K562 (cell line): Measurements from ENCODE around the gene SLC24A3. TPM values are rescaled to one million over a fixed set of nuclear protein-coding genes. Genes with fewer than 3 reads are reported as not detected.

Experiments used
- ATAC-seq: fragments of 200-7000 bp; cut with Tn5 transposase; 3 replicates; pipeline ENCODE4 v1.9.1; 2020; ENCODE audit warnings: moderate library complexity
- BruUV-seq: library from RNA; stranded (reverse); fragments of 400-500 nt; replicated peaks from 2 replicates; lab custom pipeline; 2021; lab: Mats Ljungman, UMichigan
- CTCF ChIA-PET: fragments of 300-600 bp; formaldehyde crosslinking; extraction: SDS; loops from one replicate; lab custom pipeline; 2021; ENCODE audit warnings: low intra/inter-chr PET ratio; lab: Yijun Ruan, JAX
- POLR2A ChIA-PET: fragments of 300-600, 350-650 bp; sonication (Branson Sonifier 250); formaldehyde crosslinking; extraction: SDS; loops from one replicate; lab custom pipeline; 2021; ENCODE audit warnings: antibody characterized with exemption, inconsistent platforms; lab: Yijun Ruan, JAX
- DNase-seq, 4 experiments: peaks; one replicate each; pipeline versions ENCODE4 v3.0.0 to v3.0.0-alpha.2; 2011 to 2018; ENCODE audit warnings: low spot score in 3 of 4, mixed read lengths in 3 of 4; ENCODE audit errors: extremely low read depth in 1 of 4
- FAIRE-seq: peaks from 2 replicates; lab custom pipeline; 2011; peaks lifted over from hg19 to GRCh38; lab: Jason Lieb, UNC
- H2AFZ ChIP-seq: 2 replicates; pipeline ENCODE4 v1.6.0; 2011; ENCODE audit warnings: low read depth, low read length, control low read depth, inconsistent platforms
- H3K27ac ChIP-seq: fragments of 200-600 bp; 3 replicates; pipeline ENCODE4 v1.8.0; 2011; ENCODE audit warnings: low read depth, mild to moderate bottlenecking, control low read depth, inconsistent platforms, low read length, moderate library complexity, mixed read lengths; ENCODE audit errors: extremely low read depth
- H3K27me3 ChIP-seq, 2 experiments: fragments of 300-600 bp in 1 of 2; 2 replicates in 1 of 2; 3 replicates in 1 of 2; pipeline versions ENCODE4 v1.6.0 to v1.8.0; 2011; ENCODE audit warnings: inconsistent platforms in 2 of 2, low read length in 2 of 2, mild to moderate bottlenecking in 1 of 2, mixed read lengths in 1 of 2, moderate library complexity in 1 of 2; ENCODE audit not compliant: control insufficient read depth in 2 of 2, insufficient read depth in 2 of 2
- H3K36me3 ChIP-seq: fragments of 300-600 bp; 3 replicates; pipeline ENCODE4 v1.8.0; 2011; ENCODE audit warnings: mild to moderate bottlenecking, low read length, inconsistent platforms; ENCODE audit not compliant: control insufficient read depth, insufficient read depth
- H3K4me1 ChIP-seq, 2 experiments: fragments of 200-600 bp in 1 of 2; replicated peaks in 1 of 2; 2 replicates in 1 of 2; 3 replicates in 1 of 2; pipeline versions ENCODE4 v1.5.1 to v1.8.0; 2011; ENCODE audit warnings: inconsistent platforms in 2 of 2, low read length in 2 of 2, mild to moderate bottlenecking in 1 of 2, mixed read lengths in 1 of 2, moderate library complexity in 1 of 2; ENCODE audit not compliant: control insufficient read depth in 2 of 2, insufficient read depth in 2 of 2
- H3K4me2 ChIP-seq: 2 replicates; pipeline ENCODE4 v1.6.1; 2011; ENCODE audit warnings: low read length, control low read depth, inconsistent platforms, mixed read lengths; ENCODE audit not compliant: insufficient read depth
- H3K4me3 ChIP-seq: fragments of 200-600 bp; sonication (generic), shearing (Covaris generic); 2 replicates; pipeline ENCODE4 v1.5.1; 2016; ENCODE audit warnings: control low read depth, inconsistent platforms
- H3K79me2 ChIP-seq: fragments of 200-600 bp; 3 replicates; pipeline ENCODE4 v1.8.0; 2011; ENCODE audit warnings: low read length, inconsistent platforms; ENCODE audit not compliant: control insufficient read depth, insufficient read depth
- H3K9ac ChIP-seq, 2 experiments: 2 replicates each; pipeline versions ENCODE4 v1.6.0 to v1.6.1; 2011; ENCODE audit warnings: low read depth in 2 of 2, low read length in 2 of 2, control low read depth in 1 of 2, inconsistent platforms in 1 of 2, mild to moderate bottlenecking in 1 of 2, mixed read lengths in 1 of 2; ENCODE audit not compliant: insufficient read depth in 1 of 2
- H3K9me1 ChIP-seq: one replicate; pipeline ENCODE4 v1.6.0; 2011; ENCODE audit warnings: inconsistent platforms, mild to moderate bottlenecking, low read length, moderate library complexity; ENCODE audit not compliant: control insufficient read depth, insufficient read depth
- H3K9me3 ChIP-seq: replicated peaks from 2 replicates; pipeline ENCODE4 v1.5.1; 2011; ENCODE audit warnings: low read depth, low read length, inconsistent platforms; ENCODE audit not compliant: control insufficient read depth, insufficient read depth
- H4K20me1 ChIP-seq: replicated peaks from 2 replicates; pipeline ENCODE4 v1.6.1; 2011; ENCODE audit warnings: low read length, inconsistent platforms, mixed read lengths; ENCODE audit not compliant: control insufficient read depth, insufficient read depth
- BCL6 ChIP-seq: fragments of 250-450 bp; sonication (Bioruptor Pico); IDR thresholded peaks from 2 replicates; pipeline ENCODE4 v1.4.0; 2020
- CTCF ChIP-seq, 3 experiments: IDR thresholded peaks in 2 of 3; conservative IDR thresholded peaks in 1 of 3; 2 replicates each; pipeline ENCODE4 v1.5.1; 2011 to 2012; ENCODE audit warnings: low read length in 3 of 3, mild to moderate bottlenecking in 3 of 3, control low read depth in 2 of 3, improper control_type of control experiment in 1 of 3, inconsistent platforms in 1 of 3, low read depth in 1 of 3, mixed read lengths in 1 of 3, moderate library complexity in 1 of 3; ENCODE audit not compliant: insufficient read depth in 2 of 3
- CUX1 ChIP-seq: fragments of 200-800 bp; sonication (Bioruptor generic); IDR thresholded peaks from 2 replicates; pipeline ENCODE4 v1.6.1; 2016; ENCODE audit warnings: missing genetic modification characterization, missing compliant biosample characterization
- GTF2A2 ChIP-seq: IDR thresholded peaks from 2 replicates; pipeline ENCODE4 v1.6.1; 2016; ENCODE audit warnings: mild to moderate bottlenecking, missing genetic modification characterization, missing compliant biosample characterization
- HES1 ChIP-seq: fragments of 450-650 bp; IDR thresholded peaks from 2 replicates; pipeline ENCODE4 v1.6.1; 2016; ENCODE audit warnings: low read depth, mild to moderate bottlenecking, moderate library complexity
- MAFF ChIP-seq: IDR thresholded peaks from 2 replicates; pipeline ENCODE4 v1.6.1; 2012; ENCODE audit warnings: low read length, improper control_type of control experiment
- RFX5 ChIP-seq: IDR thresholded peaks from 2 replicates; pipeline ENCODE4 v1.6.1; 2011; ENCODE audit warnings: low read depth, mild to moderate bottlenecking, improper control_type of control experiment, low read length
- RNF2 ChIP-seq: sonication (generic); IDR thresholded peaks from 2 replicates; pipeline ENCODE4 v1.6.1; 2016
- TCF7L2 ChIP-seq: fragments of 150-350 bp; IDR thresholded peaks from 2 replicates; pipeline ENCODE4 v1.6.1; 2016; ENCODE audit warnings: low read depth, mild to moderate bottlenecking, low read length, moderate library complexity
- ZNF224 ChIP-seq: sonication (generic); formaldehyde crosslinking; IDR thresholded peaks from 2 replicates; pipeline ENCODE4 v1.8.0; 2022; ENCODE audit warnings: mild to moderate bottlenecking, missing genetic modification reagents
- ZNF551 ChIP-seq: fragments of 250-450 bp; sonication (Bioruptor Pico); IDR thresholded peaks from 2 replicates; pipeline ENCODE4 v1.5.0; 2021; ENCODE audit warnings: mild to moderate bottlenecking, moderate library complexity
- WGBS: fragments of 100-300 bp; shearing (Covaris generic); methylation state at CpG from one replicate; pipeline ENCODE4 v1.1.6; 2016; ENCODE audit warnings: low coverage, mixed read lengths; ENCODE audit not compliant: insufficient coverage; ENCODE audit errors: missing lambda C conversion rate; 5-methylcytosine and 5-hydroxymethylcytosine counted together
- in situ Hi-C: fragments of 300-500 bp; cut with MboI; formaldehyde crosslinking; loops from 4 replicates; pipeline ENCODE4 v1.15.0; 2018; ENCODE audit warnings: inconsistent platforms, mixed read lengths
- intact Hi-C: fragments of 100-400 bp; cut with micrococcal nuclease; formaldehyde crosslinking; loops from 2 replicates; pipeline ENCODE4 v1.14.2; 2022
- polyA plus RNA-seq, 8 experiments: library from polyadenylated mRNA; depleted of rRNA in 4 of 8; stranded (reverse) in 5 of 8; unstranded in 3 of 8; fragments of >200 nt; fragmentation: Nextera tagmentation in 2 of 8; fragmentation: Illumina TruSeq in 1 of 8; extraction: Ambion mirVana in 2 of 8; extraction: Trizol in 1 of 8; gene quantifications; 2 replicates each; pipeline versions ENCODE4 v1.2.1 to v1.2.3, GENCODE V29; 2011 to 2014; ENCODE audit warnings: inconsistent platforms in 1 of 8, missing spikeins in 1 of 8
- total RNA-seq, 7 experiments: library from RNA; depleted of rRNA in 6 of 7; stranded (reverse); fragments of >200 nt in 6 of 7; fragmentation: Illumina TruSeq in 2 of 7; extraction: Trizol in 2 of 7; gene quantifications; 2 replicates each; pipeline versions ENCODE4 v1.2.1 to v1.2.3, GENCODE V29; 2011 to 2021; ENCODE audit warnings: low replicate concordance in 1 of 7
- TF ChIP-seq, protein P1 (sequence below): fragments of 450-650 bp; IDR thresholded peaks from 2 replicates; pipeline ENCODE4 v1.6.1; 2017; ENCODE audit warnings: mild to moderate bottlenecking, moderate library complexity
- TF ChIP-seq, protein P2 (sequence below): fragments of 250-450 bp; sonication (Bioruptor Pico); IDR thresholded peaks from 2 replicates; pipeline ENCODE4 v1.4.0; 2020

The SLC24A3 gene
- total and polyA plus RNA-seq, 9 of the 15 experiments (the other 6 are each of a cell fraction or from before 2014, with no cell fraction given), result not detected

- H3K4me2 ChIP-seq, result no peak overlapping the region
- CTCF ChIA-PET, result no interaction called here
- H2AFZ ChIP-seq, result no peak overlapping the region
- no TSS peak for BruUV-seq
- POLR2A ChIA-PET, result no interaction called here
- ATAC-seq (no peak), DNase-seq (no peak), FAIRE-seq (no peak)
- H3K9ac ChIP-seq, result no peak overlapping the region
- H3K4me1 ChIP-seq, result no peaks in the 10 kb centered on the region
- in situ Hi-C loops (no loop called here), intact Hi-C loops (no loop called here)
- H3K4me3 ChIP-seq, result no peak overlapping the region
- no peaks in the 10 kb centered on the region for H3K27me3 ChIP-seq
- 0% methylated on average over 2 of the region's 2 CpGs for WGBS
- no peaks in the 10 kb centered on the region for H3K9me3 ChIP-seq
- H3K27ac ChIP-seq, result no peak overlapping the region
- H3K9me1 ChIP-seq, result no peaks in the 10 kb centered on the region
- H3K36me3 ChIP-seq, result no peaks in the 10 kb centered on the region
- no peaks in the 10 kb centered on the region; the same call in 1 of the 2 replicates for H4K20me1 ChIP-seq
- TF ChIP-seq CUX1 (CRISPR knock-in tag), result no peak
- no peak for TF ChIP-seq BCL6 (CRISPR knock-in tag)
- no peak for TF ChIP-seq MAFF
- TF ChIP-seq CTCF (IDR thresholded peaks at IDR 0.05 in 2 of 3, conservative IDR thresholded peaks at IDR 0.05 in 1 of 3; ENCODE audit: insufficient read depth in 2 of 3, low read depth in 1 of 3, low read length in 3 of 3), result no peak
- TF ChIP-seq, protein P1, sequence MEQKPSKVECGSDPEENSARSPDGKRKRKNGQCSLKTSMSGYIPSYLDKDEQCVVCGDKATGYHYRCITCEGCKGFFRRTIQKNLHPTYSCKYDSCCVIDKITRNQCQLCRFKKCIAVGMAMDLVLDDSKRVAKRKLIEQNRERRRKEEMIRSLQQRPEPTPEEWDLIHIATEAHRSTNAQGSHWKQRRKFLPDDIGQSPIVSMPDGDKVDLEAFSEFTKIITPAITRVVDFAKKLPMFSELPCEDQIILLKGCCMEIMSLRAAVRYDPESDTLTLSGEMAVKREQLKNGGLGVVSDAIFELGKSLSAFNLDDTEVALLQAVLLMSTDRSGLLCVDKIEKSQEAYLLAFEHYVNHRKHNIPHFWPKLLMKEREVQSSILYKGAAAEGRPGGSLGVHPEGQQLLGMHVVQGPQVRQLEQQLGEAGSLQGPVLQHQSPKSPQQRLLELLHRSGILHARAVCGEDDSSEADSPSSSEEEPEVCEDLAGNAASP, result no peak
- no peak for TF ChIP-seq ZNF551 (CRISPR knock-in tag)
- no peak for TF ChIP-seq ZNF224
- TF ChIP-seq, protein P2, sequence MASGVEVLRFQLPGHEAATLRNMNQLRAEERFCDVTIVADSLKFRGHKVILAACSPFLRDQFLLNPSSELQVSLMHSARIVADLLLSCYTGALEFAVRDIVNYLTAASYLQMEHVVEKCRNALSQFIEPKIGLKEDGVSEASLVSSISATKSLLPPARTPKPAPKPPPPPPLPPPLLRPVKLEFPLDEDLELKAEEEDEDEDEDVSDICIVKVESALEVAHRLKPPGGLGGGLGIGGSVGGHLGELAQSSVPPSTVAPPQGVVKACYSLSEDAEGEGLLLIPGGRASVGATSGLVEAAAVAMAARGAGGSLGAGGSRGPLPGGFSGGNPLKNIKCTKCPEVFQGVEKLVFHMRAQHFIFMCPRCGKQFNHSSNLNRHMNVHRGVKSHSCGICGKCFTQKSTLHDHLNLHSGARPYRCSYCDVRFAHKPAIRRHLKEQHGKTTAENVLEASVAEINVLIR (CRISPR knock-in tag), result no peak
- no peak for TF ChIP-seq TCF7L2
- TF ChIP-seq GTF2A2, result no peak
- no peak for TF ChIP-seq RFX5
- no peak for TF ChIP-seq RNF2
- no peak for TF ChIP-seq HES1
- no peaks in the 10 kb centered on the region for H3K79me2 ChIP-seq
Observed at GRCh38 chr20:19256085-19256484, 43.6 kb downstream of the SLC24A3 start.
